Osteoblast (primary cell): ENCODE data around the gene UQCC2. TPM values are rescaled to one million over a fixed set of nuclear protein-coding genes. Genes with fewer than 3 reads are reported as not detected.
A peak's percentile ranks its signal among the peaks of the same experiment; 100 is the strongest.

Experiments
- DNase-seq: peaks from one replicate; pipeline ENCODE4 v3.0.0; 2011; ENCODE audit warnings: low spot score, mixed read lengths; ENCODE audit not compliant: insufficient read length; ENCODE audit errors: missing footprints
- H2AFZ ChIP-seq: 2 replicates; pipeline ENCODE4 v1.6.0; 2011; ENCODE audit warnings: mild to moderate bottlenecking, low read length
- H3K27ac ChIP-seq: 2 replicates; pipeline ENCODE4 v1.5.1; 2011; ENCODE audit warnings: mild to moderate bottlenecking, low read depth, low read length, moderate library complexity
- H3K27me3 ChIP-seq: 2 replicates; pipeline ENCODE4 v1.6.0; 2012; ENCODE audit warnings: mild to moderate bottlenecking, control low read depth, inconsistent platforms, low read length, moderate library complexity; ENCODE audit not compliant: insufficient read depth
- H3K36me3 ChIP-seq: 2 replicates; pipeline ENCODE4 v1.5.1; 2011; ENCODE audit warnings: mild to moderate bottlenecking, low read length, control low read depth, moderate library complexity; ENCODE audit not compliant: insufficient read depth
- H3K4me1 ChIP-seq: 2 replicates; pipeline ENCODE4 v1.5.1; 2011; ENCODE audit warnings: mild to moderate bottlenecking, low read length, control low read depth, moderate library complexity; ENCODE audit not compliant: insufficient read depth
- H3K4me2 ChIP-seq: 2 replicates; pipeline ENCODE4 v1.6.0; 2011; ENCODE audit warnings: mild to moderate bottlenecking, low read length; ENCODE audit not compliant: insufficient read depth
- H3K4me3 ChIP-seq: fragments of 200-600 bp; sonication (generic); 3 replicates; pipeline ENCODE4 v1.5.1; 2012; ENCODE audit warnings: mild to moderate bottlenecking, low read length, inconsistent platforms; ENCODE audit not compliant: insufficient read depth
- H3K79me2 ChIP-seq: 2 replicates; pipeline ENCODE4 v1.6.0; 2012; ENCODE audit warnings: mild to moderate bottlenecking, low read length, control low read depth, inconsistent platforms; ENCODE audit not compliant: insufficient read depth
- H3K9me3 ChIP-seq: 2 replicates; pipeline ENCODE4 v1.5.1; 2011; ENCODE audit warnings: low read depth, low read length, control low read depth
- H4K20me1 ChIP-seq: 2 replicates; pipeline ENCODE4 v1.6.0; 2012; ENCODE audit warnings: mild to moderate bottlenecking, low read length, control low read depth; ENCODE audit not compliant: insufficient read depth
- CTCF ChIP-seq: IDR thresholded peaks from 2 replicates; pipeline ENCODE4 v1.5.1; 2011; ENCODE audit warnings: mild to moderate bottlenecking, low read depth, low read length, moderate library complexity; ENCODE audit errors: extremely low read depth
- total RNA-seq: library from RNA; depleted of rRNA; stranded (reverse); fragments of >200 nt; gene quantifications from 2 replicates; pipeline ENCODE4 v1.2.3, GENCODE V29; 2012

The UQCC2 gene
- total RNA-seq, 1 donor, result 15.2 TPM

- DNase-seq, result peak; percentile 54
- no peak for TF ChIP-seq CTCF
- H3K79me2 ChIP-seq, result no peaks in the 10 kb centered on the region
- no peak overlapping the region for H3K4me3 ChIP-seq
- H2AFZ ChIP-seq, result no peak overlapping the region
- no peaks in the 10 kb centered on the region for H3K36me3 ChIP-seq
- H3K27ac ChIP-seq, result no peak overlapping the region
- H3K9me3 ChIP-seq, result no peaks in the 10 kb centered on the region
- no peak overlapping the region for H3K4me2 ChIP-seq
- H3K4me1 ChIP-seq, result peaks cover 24% of the 10 kb centered on the region
- no peaks in the 10 kb centered on the region for H4K20me1 ChIP-seq
- no peaks in the 10 kb centered on the region for H3K27me3 ChIP-seq
Observed at GRCh38 chr6:33748841-33749240, 37.3 kb upstream of the UQCC2 start.

- Histone ChIP-seq H3K4me2 (no peak overlapping the region), H3K79me2 (no peaks in the 10 kb centered on the region), H3K27me3 (peaks cover 5% of the 10 kb centered on the region), H3K4me1 (peaks cover 24% of the 10 kb centered on the region), H3K9me3 (no peaks in the 10 kb centered on the region), H3K27ac (no peak overlapping the region), H3K36me3 (no peaks in the 10 kb centered on the region), H2AFZ (no peak overlapping the region), H4K20me1 (no peaks in the 10 kb centered on the region), H3K4me3 (no peak overlapping the region)
- no peak for DNase-seq
- no peak for TF ChIP-seq CTCF
Observed at GRCh38 chr6:33747823-33748222, 36.3 kb upstream of the UQCC2 start.

DNA sequence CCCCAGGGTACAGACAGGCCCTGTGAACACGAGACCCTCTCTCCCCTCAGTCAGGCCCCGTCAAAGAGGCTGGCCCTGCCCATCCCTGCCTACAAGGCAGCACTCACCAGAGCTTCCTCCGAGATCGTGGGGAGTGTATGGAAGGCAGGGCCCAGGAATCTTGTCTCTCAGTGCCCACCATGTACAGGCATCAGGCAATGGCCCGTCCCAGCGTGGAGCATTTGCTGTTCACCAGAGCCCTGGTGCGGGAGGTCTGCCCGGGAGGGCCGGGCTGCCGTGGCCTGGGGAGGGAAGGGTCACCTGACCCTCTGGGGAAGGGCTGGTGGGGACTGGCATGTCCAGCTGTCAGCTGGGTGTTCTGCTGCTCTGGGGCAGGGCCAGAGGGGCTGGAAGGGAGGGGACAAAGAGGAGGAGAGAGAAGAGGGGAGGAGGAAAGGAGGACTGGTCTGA, 35.2 kb upstream of the UQCC2 start, which contains the start of gene IP6K3:
Gene IP6K3 (minus strand): TSS at position 255 of the 450 bp plus-strand sequence. CDS start 11,429 bp downstream, outside the sequence.
- DNase-seq, result peak; percentile 65
- Histone ChIP-seq H2AFZ (no peak within 1 kb of the TSS), H3K4me2 (peak within 1 kb of the TSS; percentile 15), H3K36me3 (no peaks in the 10 kb centered on the region), H3K4me1 (peaks cover 22% of the 10 kb centered on the region), H4K20me1 (no peaks in the 10 kb centered on the region), H3K79me2 (no peaks in the 10 kb centered on the region), H3K4me3 (no peak within 1 kb of the TSS), H3K27me3 (peaks cover 6% of the 10 kb centered on the region), H3K9me3 (no peaks in the 10 kb centered on the region), H3K27ac (no peak within 1 kb of the TSS)
- TF ChIP-seq CTCF, result no peak

DNA sequence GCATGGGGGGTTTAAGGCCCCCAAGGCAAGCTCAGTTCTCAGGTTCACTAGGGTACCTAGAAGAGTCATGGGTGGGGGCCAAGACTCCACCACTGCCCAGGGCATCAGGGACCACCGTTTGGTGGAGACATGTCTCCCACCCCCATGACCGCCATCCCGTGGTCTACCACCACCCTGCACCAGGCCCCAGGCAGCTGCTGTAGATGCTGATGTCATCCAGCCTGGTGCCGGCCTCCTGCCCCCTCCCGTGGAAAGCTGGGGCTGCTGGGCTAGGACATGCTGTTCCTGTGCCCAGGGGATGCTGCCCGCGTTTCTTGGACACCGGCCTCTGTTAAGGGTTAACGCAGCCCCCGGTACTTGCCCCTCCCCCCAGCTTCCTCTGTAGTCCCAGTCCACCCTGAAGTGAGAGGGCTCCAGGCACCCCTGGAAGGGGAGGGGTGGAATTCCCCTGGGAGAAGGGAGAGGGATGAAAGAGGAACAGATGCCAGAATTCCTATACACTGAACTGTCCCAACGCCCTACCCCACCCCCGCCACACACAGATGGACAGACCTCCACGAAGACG, 34.6 kb upstream of the UQCC2 start:
- Histone ChIP-seq H2AFZ (no peak overlapping the region), H3K4me2 (peak overlapping the region; percentile 15), H3K36me3 (no peaks in the 10 kb centered on the region), H3K27me3 (peaks cover 6% of the 10 kb centered on the region), H4K20me1 (no peaks in the 10 kb centered on the region), H3K27ac (no peak overlapping the region), H3K9me3 (no peaks in the 10 kb centered on the region), H3K4me1 (peaks cover 16% of the 10 kb centered on the region), H3K4me3 (no peak overlapping the region), H3K79me2 (no peaks in the 10 kb centered on the region)
- TF ChIP-seq CTCF, result no peak
- DNase-seq, result peak; percentile 91
